ENCODE results near the gene DNAAF1. TPM values are rescaled to one million over a fixed set of nuclear protein-coding genes. Genes with fewer than 3 reads are reported as not detected.
"Not testable (repeated sequence)": the region's sequence is repeated elsewhere in the genome, so short reads cannot be mapped to it uniquely, and the experiment has no call there.

Gene DNAAF1
- total RNA-seq, 2 experiments from 2014 or later: 0.39 TPM; not detected in 1

GRCh38 chr16:84214451-84215066, 69.5 kb downstream of the DNAAF1 start:
- Mint-ChIP-seq H3K4me3 (no peak overlapping the region), H3K4me1 (no peaks in the 10 kb centered on the region), H3K27me3 (no peaks in the 10 kb centered on the region), H3K9me3 (ENCODE audit: low read depth) (no peaks in the 10 kb centered on the region), H3K36me3 (ENCODE audit: low read depth) (no peaks in the 10 kb centered on the region), H3K27ac (no peak overlapping the region)
- DNase-seq (no peak), ATAC-seq (no peak)
- ChIA-PET CTCF (no interaction called here), POLR2A (interaction anchor here (0.7 kb wide), 1 partner anchor 22 kb away, joined by 3 read pairs; no protein-coding TSS in a partner anchor)
- intact Hi-C loops (cut with DNase I, micrococcal nuclease): no loop called here

- ChIA-PET POLR2A (no interaction called here), CTCF (interaction anchor here (0.8 kb wide), 1 partner anchor 63 kb away, joined by 3 read pairs; no protein-coding TSS in a partner anchor)
- H3K4me3 Mint-ChIP-seq: no peak overlapping the region
- no peak overlapping the region for H3K27ac Mint-ChIP-seq
- H3K9me3 Mint-ChIP-seq (ENCODE audit: low read depth): no peaks in the 10 kb centered on the region
- no peak for ATAC-seq
- H3K4me1 Mint-ChIP-seq: no peaks in the 10 kb centered on the region
- intact Hi-C loops (cut with DNase I, micrococcal nuclease): no loop called here
- no peaks in the 10 kb centered on the region for H3K36me3 Mint-ChIP-seq (ENCODE audit: low read depth)
- H3K27me3 Mint-ChIP-seq: no peaks in the 10 kb centered on the region
- DNase-seq: no peak
These were observed 70.4 kb downstream of the DNAAF1 start for GRCh38 chr16:84215531-84215930.

GRCh38 chr16:84216144-84216543, 71.0 kb downstream of the DNAAF1 start:
- H3K36me3 Mint-ChIP-seq (ENCODE audit: low read depth); H3K27me3 Mint-ChIP-seq; H3K9me3 Mint-ChIP-seq (ENCODE audit: low read depth); POLR2A ChIA-PET; H3K4me1 Mint-ChIP-seq; ATAC-seq; H3K27ac Mint-ChIP-seq; intact Hi-C loops (cut with DNase I, micrococcal nuclease); DNase-seq; H3K4me3 Mint-ChIP-seq: not testable (repeated sequence)
- CTCF ChIA-PET: interaction anchor here (0.8 kb wide), 1 partner anchor 62 kb away, joined by 3 read pairs; no protein-coding TSS in a partner anchor

- Mint-ChIP-seq H3K27ac (no peak overlapping the region), H3K9me3 (ENCODE audit: low read depth) (no peaks in the 10 kb centered on the region), H3K4me1 (no peaks in the 10 kb centered on the region), H3K27me3 (no peaks in the 10 kb centered on the region), H3K36me3 (ENCODE audit: low read depth) (no peaks in the 10 kb centered on the region), H3K4me3 (no peak overlapping the region)
- DNase-seq: no peak
- intact Hi-C loops (cut with DNase I, micrococcal nuclease): no loop called here
- ATAC-seq: no peak
- CTCF ChIA-PET: no interaction called here
- POLR2A ChIA-PET: no interaction called here
These were observed 73.2 kb downstream of the DNAAF1 start for GRCh38 chr16:84218176-84218823.

- CTCF ChIA-PET: no interaction called here
- ATAC-seq (no peak), DNase-seq (no peak)
- H3K4me1 Mint-ChIP-seq: no peaks in the 10 kb centered on the region
- H3K27ac Mint-ChIP-seq: no peak overlapping the region
- H3K36me3 Mint-ChIP-seq (ENCODE audit: low read depth): no peaks in the 10 kb centered on the region
- no peak overlapping the region for H3K4me3 Mint-ChIP-seq
- no peaks in the 10 kb centered on the region for H3K9me3 Mint-ChIP-seq (ENCODE audit: low read depth)
- intact Hi-C loops (cut with DNase I, micrococcal nuclease): no loop called here
- H3K27me3 Mint-ChIP-seq: peaks cover 2% of the 10 kb centered on the region
- POLR2A ChIA-PET: no interaction called here
These were observed 73.8 kb downstream of the DNAAF1 start for GRCh38 chr16:84218956-84219355.

GRCh38 chr16:84220851-84221250, 75.7 kb downstream of the DNAAF1 start:
- CTCF ChIA-PET: no interaction called here
- peaks cover 2% of the 10 kb centered on the region for H3K27me3 Mint-ChIP-seq
- H3K36me3 Mint-ChIP-seq (ENCODE audit: low read depth): no peaks in the 10 kb centered on the region
- H3K4me3 Mint-ChIP-seq: no peak overlapping the region
- ATAC-seq (no peak), DNase-seq (no peak)
- no peaks in the 10 kb centered on the region for H3K9me3 Mint-ChIP-seq (ENCODE audit: low read depth)
- intact Hi-C loops (cut with DNase I, micrococcal nuclease): no loop called here
- H3K4me1 Mint-ChIP-seq: no peaks in the 10 kb centered on the region
- POLR2A ChIA-PET: no interaction called here
- no peak overlapping the region for H3K27ac Mint-ChIP-seq

- H3K4me1 Mint-ChIP-seq: no peaks in the 10 kb centered on the region
- H3K4me3 Mint-ChIP-seq: no peak overlapping the region
- intact Hi-C loops (cut with DNase I, micrococcal nuclease): no loop called here
- POLR2A ChIA-PET: no interaction called here
- ATAC-seq: no peak
- DNase-seq: no peak
- CTCF ChIA-PET: interaction anchor here (0.6 to 1.0 kb wide), 2 partner anchors 12 kb away, joined by 3 to 4 read pairs; no protein-coding TSS in a partner anchor
- no peaks in the 10 kb centered on the region for H3K9me3 Mint-ChIP-seq (ENCODE audit: low read depth)
- peaks cover 6% of the 10 kb centered on the region for H3K27me3 Mint-ChIP-seq
- no peak overlapping the region for H3K27ac Mint-ChIP-seq
- H3K36me3 Mint-ChIP-seq (ENCODE audit: low read depth): no peaks in the 10 kb centered on the region
These were observed 78.3 kb downstream of the DNAAF1 start for GRCh38 chr16:84223456-84223855.

GRCh38 chr16:84224554-84224953, 79.4 kb downstream of the DNAAF1 start:
- no peak for DNase-seq
- Mint-ChIP-seq H3K27ac (no peak overlapping the region), H3K9me3 (ENCODE audit: low read depth) (no peaks in the 10 kb centered on the region), H3K27me3 (peaks cover 6% of the 10 kb centered on the region), H3K4me1 (no peaks in the 10 kb centered on the region), H3K4me3 (no peak overlapping the region), H3K36me3 (ENCODE audit: low read depth) (no peaks in the 10 kb centered on the region)
- no peak for ATAC-seq
- POLR2A ChIA-PET: no interaction called here
- intact Hi-C loops (cut with DNase I, micrococcal nuclease): no loop called here
- CTCF ChIA-PET: interaction anchor here (1.0 kb wide), 1 partner anchor 13 kb away, joined by 4 read pairs; no protein-coding TSS in a partner anchor

- no peak for DNase-seq
- peaks cover 6% of the 10 kb centered on the region for H3K27me3 Mint-ChIP-seq
- no peak overlapping the region for H3K4me3 Mint-ChIP-seq
- H3K27ac Mint-ChIP-seq: no peak overlapping the region
- no peaks in the 10 kb centered on the region for H3K9me3 Mint-ChIP-seq (ENCODE audit: low read depth)
- no peak for ATAC-seq
- intact Hi-C loops (cut with DNase I, micrococcal nuclease): no loop called here
- ChIA-PET CTCF (no interaction called here), POLR2A (no interaction called here)
- no peaks in the 10 kb centered on the region for H3K4me1 Mint-ChIP-seq
- H3K36me3 Mint-ChIP-seq (ENCODE audit: low read depth): no peaks in the 10 kb centered on the region
These were observed 80.0 kb downstream of the DNAAF1 start for GRCh38 chr16:84225126-84225525.

GRCh38 chr16:84225571-84225970, 80.5 kb downstream of the DNAAF1 start:
- no peaks in the 10 kb centered on the region for H3K4me1 Mint-ChIP-seq
- H3K27ac Mint-ChIP-seq: no peak overlapping the region
- no peaks in the 10 kb centered on the region for H3K36me3 Mint-ChIP-seq (ENCODE audit: low read depth)
- peaks cover 6% of the 10 kb centered on the region for H3K27me3 Mint-ChIP-seq
- H3K9me3 Mint-ChIP-seq (ENCODE audit: low read depth): no peaks in the 10 kb centered on the region
- DNase-seq (no peak), ATAC-seq (no peak)
- ChIA-PET CTCF (no interaction called here), POLR2A (no interaction called here)
- no peak overlapping the region for H3K4me3 Mint-ChIP-seq
- intact Hi-C loops (cut with DNase I, micrococcal nuclease): no loop called here

GRCh38 chr16:84226026-84226425, 80.9 kb downstream of the DNAAF1 start:
- no peaks in the 10 kb centered on the region for H3K36me3 Mint-ChIP-seq (ENCODE audit: low read depth)
- no peak overlapping the region for H3K4me3 Mint-ChIP-seq
- ChIA-PET POLR2A (no interaction called here), CTCF (no interaction called here)
- ATAC-seq (no peak), DNase-seq (no peak)
- H3K27ac Mint-ChIP-seq: no peak overlapping the region
- no peaks in the 10 kb centered on the region for H3K4me1 Mint-ChIP-seq
- no peaks in the 10 kb centered on the region for H3K9me3 Mint-ChIP-seq (ENCODE audit: low read depth)
- intact Hi-C loops (cut with DNase I, micrococcal nuclease): no loop called here
- peaks cover 6% of the 10 kb centered on the region for H3K27me3 Mint-ChIP-seq

All from activated CD4-positive, alpha-beta T cell treated with anti-CD3 and anti-CD28 coated beads for 36 hours (primary cell).